NCI-H226 (cell line): Measurements from ENCODE around the gene CA5A.
"Not testable (repeated sequence)": the region's sequence is repeated elsewhere in the genome, so short reads cannot be mapped to it uniquely, and the experiment has no call there.

ENCODE experiments used
- DNase-seq: peaks from one replicate; pipeline ENCODE4 v3.0.0-alpha.2; 2015

The CA5A gene

GRCh38 chr16:87861300-87862099 is 74.8 kb downstream of the CA5A start:
- DNase-seq = not testable (repeated sequence)

- no peak for DNase-seq
Observed at GRCh38 chr16:87860553-87861299, 75.6 kb downstream of the CA5A start.

DNA sequence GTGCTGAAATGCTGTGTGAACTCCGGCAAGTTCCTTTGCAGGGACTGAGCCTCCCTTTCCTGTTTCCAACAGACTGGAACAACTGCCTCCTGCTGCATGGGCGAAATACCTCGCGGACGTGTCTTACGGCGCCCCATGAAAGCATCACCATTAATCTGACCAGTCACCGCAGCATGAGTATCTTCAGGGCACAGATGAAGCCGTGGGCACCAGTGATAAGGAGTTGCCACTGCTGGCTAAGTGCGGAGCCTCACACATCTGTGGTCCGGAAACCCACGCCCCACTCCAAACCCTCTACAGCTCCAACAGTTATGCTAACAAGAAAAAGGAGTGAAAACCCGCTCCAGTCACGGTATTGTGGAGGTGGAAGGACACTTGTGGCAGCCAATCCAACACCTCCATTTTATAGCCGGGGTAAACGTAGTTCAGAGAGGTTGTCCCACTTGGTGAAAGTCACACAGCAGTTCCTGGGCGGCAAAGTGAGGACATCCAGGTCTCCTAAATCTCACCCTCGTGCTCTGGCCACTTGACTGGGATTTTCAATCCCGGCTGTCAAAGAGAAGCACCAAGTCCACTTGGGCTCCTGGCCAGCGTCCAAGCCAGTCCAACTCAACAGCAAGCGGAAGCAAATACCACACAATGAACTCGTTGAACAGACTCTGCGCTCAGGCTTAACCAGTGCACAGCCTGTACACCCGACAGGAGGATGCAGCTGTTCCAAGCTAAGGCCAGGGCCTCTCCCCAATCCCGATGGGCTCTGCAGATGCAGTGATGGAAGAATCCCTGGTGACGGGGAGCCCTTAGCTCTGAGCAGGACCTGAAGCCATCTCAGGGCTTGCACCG is 78.0 kb downstream of the CA5A start:
- DNase-seq = not testable (repeated sequence)

GRCh38 chr16:87856791-87857228 is 79.5 kb downstream of the CA5A start:
- DNase-seq = no peak

GRCh38 chr16:87855852-87856715 is 80.2 kb downstream of the CA5A start:
- DNase-seq = no peak

DNA sequence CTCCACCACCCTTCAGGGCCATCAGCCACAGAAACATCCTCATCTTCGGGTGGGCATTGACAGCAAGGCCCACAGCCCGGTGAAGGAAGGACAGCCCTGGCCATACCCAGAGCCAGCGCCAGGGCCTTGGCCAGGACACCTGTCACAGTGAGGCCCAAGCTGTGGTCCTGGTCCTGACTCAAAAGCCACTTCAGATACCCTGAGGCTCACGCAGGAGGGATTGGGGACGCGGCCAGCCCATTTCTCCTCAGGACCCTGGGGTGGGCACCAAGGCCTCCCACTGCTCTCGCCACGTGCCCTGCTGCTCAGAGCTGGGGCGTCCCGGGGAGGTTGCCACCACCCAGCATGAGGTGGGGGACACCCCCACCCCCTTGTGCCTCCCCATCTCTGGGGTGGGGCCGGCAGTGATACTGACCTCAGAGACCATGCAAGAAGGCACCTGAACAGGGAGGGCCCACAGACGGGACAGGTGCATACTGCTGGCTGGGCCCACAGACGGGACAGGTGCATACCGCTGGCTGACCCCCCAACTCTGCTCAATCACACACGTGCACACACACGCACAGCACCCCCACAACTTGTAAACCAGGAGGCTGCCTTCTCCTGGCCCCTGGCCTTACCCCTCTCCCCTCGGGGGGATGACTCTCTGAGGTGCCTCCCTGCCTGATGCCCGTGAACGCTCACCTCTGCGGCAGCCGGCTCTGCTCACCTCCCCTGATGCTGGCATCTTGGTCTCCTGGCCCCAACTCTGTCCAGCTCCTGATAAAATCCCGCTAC is 81.2 kb downstream of the CA5A start:
- DNase-seq = no peak

DNA sequence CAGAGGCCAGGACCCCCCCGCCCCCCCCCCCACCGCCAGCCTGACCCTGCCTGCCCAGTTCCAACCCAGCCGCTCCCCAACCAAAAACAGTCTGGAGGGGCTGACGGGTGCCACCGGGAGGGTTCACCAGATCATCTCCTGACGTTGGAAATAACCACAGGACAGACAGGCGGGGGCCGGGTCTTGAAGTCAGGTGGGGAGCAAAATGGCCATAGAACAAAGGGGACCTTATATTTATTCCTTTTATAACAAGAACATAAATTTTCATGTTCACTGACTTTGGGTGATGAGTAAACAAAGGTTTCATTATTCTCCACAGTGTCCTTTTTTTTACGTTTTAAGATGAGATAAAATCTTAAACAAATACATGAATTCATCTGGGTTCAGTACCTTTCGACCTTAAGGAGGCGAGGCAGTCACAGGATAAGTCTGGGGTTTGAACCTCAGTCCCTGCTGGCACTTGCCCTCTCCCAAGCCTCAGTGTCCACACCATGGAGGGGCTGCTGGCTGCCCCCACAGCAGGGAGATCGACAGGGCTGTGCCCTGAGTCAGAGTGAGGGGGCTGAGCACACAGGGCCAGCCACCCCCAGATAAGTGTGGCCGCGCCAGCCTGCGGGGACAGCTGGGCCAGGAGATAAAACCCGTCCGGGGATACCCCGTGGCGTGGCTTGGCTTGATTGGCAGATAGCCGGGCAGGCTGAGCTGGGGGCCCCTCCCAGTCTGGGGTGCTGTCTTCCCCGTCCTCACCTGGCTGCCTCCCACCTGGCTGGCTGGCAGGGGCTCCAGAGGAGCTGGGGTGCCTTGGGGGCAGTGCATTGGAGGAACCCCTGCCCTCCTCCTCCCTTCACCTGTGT is 82.0 kb downstream of the CA5A start:
- DNase-seq = peak; percentile 53

DNA sequence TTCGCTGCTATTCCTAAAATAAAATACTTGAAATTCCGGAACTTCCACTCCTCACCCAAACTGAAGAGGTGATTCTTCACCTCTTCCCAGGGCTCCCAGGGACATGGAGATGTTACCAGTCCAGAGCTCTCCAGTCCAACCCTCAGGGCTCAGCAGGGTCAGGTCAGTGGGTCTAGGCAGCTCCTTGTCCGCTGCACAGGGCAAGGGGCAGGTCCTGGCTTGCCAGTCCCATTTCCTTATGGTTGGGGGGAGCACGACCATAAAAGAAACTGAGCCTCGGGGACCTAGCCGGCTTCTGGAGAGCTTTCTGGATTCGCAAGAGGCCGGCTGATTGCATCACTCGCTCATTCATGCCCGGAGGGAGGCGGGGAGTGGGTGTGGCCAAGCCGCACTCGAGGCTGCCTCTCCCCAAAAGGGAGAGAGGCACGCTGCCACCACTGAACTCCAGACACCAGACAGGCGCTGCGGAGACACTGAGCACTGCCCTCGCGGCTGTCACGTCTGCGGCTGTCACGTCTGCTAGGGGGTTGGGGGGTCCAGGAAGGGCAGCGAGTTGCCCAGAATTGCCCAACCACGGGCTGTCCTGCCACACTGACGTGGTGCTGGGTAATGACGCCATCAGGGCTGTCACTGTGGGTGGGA is 82.8 kb downstream of the CA5A start:
- peak; percentile 84 for DNase-seq

- DNase-seq = no peak
Observed at GRCh38 chr16:87851601-87852000, 84.7 kb downstream of the CA5A start.

DNA sequence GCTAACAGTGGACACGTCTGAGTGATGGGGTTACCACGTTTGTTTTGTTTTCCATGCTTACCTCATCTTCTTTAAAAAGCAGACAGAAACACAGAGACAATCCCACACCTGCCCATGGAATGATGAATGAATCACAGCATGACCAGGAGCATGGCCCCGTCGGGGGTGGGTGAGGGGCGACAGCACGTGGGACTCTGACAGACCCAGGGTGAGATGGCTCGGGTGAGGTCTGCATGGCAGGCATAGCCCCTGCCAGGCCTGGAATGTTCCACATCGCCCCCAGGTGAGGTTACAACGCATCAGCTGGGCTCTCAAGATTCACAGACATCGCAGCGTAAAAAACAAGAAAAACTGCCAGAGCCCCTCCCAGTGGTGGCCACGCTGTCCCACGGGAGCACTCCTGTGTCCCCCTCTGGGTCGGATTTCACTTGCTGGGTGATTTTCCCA is 85.2 kb downstream of the CA5A start:
- no peak for DNase-seq

DNA sequence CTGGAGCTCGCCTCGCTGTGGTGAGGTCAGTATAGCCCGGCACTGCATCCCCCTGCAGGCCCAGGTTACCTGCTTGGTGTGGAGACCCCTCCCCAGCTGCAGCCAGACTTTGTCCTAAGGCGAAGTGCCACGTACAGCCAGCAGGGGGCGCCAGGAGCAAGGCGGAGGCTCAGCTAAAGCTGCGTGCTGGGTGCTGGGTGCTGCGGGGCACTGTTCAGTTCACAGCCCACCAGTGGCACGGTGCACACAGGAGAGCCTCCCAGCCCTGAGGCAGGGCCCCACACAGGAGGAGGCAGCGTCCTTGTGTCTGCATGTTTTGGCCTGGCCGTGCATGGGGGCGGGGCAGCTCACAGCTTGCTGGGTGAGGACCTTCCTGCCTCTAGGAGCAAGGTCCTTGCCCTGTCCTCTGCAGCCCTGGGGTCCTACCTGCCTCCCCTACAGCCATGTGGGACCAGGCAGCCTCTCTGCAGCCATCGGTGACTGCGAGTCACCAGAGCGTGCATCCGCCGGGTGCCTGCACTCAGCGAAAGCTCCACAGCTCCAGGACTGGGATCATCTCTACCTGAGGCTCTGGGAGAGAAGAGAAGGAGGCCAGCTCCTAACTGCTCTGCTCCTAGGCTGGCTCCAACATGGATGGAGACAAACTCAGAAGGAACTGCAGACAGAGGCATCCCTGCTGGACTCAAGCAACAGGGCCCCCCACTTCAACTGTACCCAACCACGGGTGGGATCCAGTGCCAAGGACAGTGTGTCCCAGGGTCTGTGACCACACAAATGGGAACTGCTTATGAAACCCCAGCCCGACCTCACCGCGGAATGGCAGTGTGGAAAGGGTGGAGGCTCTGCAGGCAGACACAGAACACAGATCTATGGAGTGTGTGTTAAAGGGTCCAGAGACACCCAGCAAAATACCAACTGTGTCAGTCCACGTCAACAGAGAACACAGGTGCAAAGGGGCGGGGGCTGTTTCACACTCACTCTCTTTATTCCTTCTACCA is 86.0 kb downstream of the CA5A start:
- DNase-seq = no peak

GRCh38 chr16:87849419-87850008 is 86.8 kb downstream of the CA5A start:
- DNase-seq = no peak

- DNase-seq = no peak
Observed at GRCh38 chr16:87848676-87849345, 87.5 kb downstream of the CA5A start.

DNA sequence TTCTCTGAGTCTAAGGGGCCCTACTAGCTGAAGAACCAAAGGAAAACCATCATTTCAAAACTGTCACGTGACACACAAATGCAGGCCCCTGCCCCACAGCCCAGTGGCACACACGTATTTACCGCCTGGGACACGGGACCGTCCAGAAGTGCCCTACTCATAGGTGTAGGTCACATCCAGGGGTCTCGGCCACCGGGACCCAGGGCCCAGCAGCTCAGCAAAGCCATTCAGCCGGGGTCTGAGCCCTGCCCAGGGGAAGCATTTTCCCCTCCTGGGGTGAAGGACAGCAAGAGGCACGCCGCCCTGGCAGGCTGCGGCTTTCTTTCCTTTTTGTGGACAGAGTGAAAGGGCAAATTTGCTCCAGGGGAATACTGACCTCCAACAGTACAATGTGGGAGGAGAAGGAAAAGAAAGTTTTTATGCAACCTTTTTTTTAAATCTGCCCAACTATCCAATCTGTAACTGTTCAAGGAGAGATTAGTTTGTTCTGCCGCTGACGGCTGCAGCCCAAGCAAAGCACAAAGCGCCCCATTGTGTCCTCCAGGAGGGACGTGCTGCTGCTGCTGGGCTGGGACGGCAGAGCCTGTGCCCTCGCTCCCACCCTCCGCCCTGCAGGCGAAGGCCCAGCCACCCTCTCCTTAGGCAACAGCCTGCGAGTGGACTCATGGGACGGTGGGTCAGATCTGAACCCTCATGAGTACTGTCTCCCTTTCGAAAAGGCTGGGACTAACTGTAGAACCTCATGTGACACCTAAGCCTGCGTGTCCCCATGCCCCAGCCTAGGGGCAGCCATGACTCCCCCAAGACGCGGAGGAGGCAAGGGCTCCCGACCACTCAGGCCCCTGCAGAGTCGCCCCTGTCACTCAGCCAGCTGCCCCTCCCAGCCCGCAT is 88.3 kb downstream of the CA5A start:
- no peak for DNase-seq

DNA sequence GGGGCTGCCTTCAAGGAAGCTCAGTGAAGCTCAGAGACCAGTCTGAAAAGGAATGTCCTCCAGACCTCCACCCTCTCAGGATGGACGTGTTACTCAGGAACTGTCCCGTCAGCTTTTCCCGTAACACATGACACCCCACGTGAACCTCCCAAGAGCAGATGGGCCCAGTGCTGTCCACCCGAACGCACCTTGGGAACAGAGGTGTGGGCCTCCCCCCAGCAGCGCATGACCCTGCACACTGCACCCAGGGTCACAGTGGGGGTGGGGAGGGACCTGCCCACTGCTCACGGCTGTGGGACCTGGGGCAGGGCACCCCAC is 88.9 kb downstream of the CA5A start:
- DNase-seq = no peak

DNA sequence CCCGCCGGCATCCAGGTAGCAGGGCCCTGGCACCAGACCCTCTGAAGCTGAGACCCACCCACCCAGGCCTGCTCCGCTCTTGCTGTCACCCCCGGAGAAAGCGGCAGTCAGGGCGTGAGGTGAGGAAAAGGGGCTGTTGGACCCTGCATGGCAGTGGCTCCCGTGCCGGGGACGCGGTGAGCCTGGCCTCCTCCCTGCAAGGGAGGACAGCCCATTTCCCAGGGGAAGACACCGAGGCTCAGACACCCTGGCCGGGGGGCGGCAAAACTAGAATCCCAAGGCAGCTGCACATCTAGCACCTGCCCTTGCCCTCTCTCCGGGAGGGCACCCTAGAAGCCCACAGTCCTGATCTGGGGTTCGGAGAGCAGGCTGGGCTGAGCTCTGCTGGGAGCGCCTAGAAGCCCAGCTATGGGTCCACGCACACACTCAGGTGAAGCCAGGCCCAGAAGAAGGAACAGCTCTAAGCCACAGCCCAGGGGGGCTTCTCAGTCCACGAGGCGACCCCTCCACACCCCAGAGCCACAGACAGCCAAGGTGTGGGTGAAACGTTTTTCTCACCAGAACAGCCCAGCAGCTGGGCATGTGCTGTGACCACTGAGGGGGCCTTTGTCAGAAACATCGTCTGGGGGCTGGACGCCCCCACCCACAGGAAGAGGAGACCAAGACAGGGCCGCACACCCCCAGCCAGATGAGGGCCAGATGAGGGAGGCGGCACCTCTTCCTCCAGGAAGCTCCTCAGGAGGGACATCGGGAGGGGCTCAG is 89.4 kb downstream of the CA5A start:
- no peak for DNase-seq
